ENCODE data around the gene ITGBL1. TPM values are rescaled to one million over a fixed set of nuclear protein-coding genes. Genes with fewer than 3 reads are reported as not detected.

Gene ITGBL1
- total and polyA plus RNA-seq, 7 donors = 0.16 to 15.0 (median 1.6) TPM; not detected in 1

- H3K9me3 ChIP-seq = no peaks in the 10 kb centered on the region
- H3K27ac ChIP-seq = no peak overlapping the region
- no peaks in the 10 kb centered on the region for H3K36me3 ChIP-seq
- no peak for TF ChIP-seq POLR2AphosphoS5 (IDR thresholded peaks at IDR 0.05)
- no peak for TF ChIP-seq CTCF (IDR thresholded peaks at IDR 0.05)
- no peak for TF ChIP-seq EP300 (IDR thresholded peaks at IDR 0.05)
- no peak for TF ChIP-seq POLR2A (IDR thresholded peaks at IDR 0.05)
- no peaks in the 10 kb centered on the region for H3K4me1 ChIP-seq
- no peak overlapping the region for H3K4me3 ChIP-seq
- intact Hi-C loops (cut with DNase I) = no loop called here
- 92 to 93% methylated on average over 1 of the region's 1 CpG for WGBS, 2 donors
- DNase-seq = no peak
- H3K27me3 ChIP-seq = no peaks in the 10 kb centered on the region
Measured at GRCh38 chr13:101645871-101646270, 193.4 kb downstream of the ITGBL1 start.

- DNase-seq = no peak
- Histone ChIP-seq H3K9me3 (no peaks in the 10 kb centered on the region), H3K36me3 (no peaks in the 10 kb centered on the region), H3K4me3 (no peak overlapping the region), H3K27ac (no peak overlapping the region), H3K27me3 (no peaks in the 10 kb centered on the region), H3K4me1 (no peaks in the 10 kb centered on the region)
- 84 to 87% methylated on average over 5 of the region's 5 CpGs for WGBS, 2 donors
- intact Hi-C loops (cut with DNase I) = no loop called here
- TF ChIP-seq CTCF (IDR thresholded peaks at IDR 0.05) (no peak), POLR2AphosphoS5 (IDR thresholded peaks at IDR 0.05) (no peak), POLR2A (IDR thresholded peaks at IDR 0.05) (no peak), EP300 (IDR thresholded peaks at IDR 0.05) (no peak)
Measured at GRCh38 chr13:101647760-101648159, 195.3 kb downstream of the ITGBL1 start.

GRCh38 chr13:101648766-101649487 lies 196.5 kb downstream of the ITGBL1 start:
- Histone ChIP-seq H3K27ac (peak overlapping the region in 1 of 4 donors; percentile 22), H3K4me1 (no peaks in the 10 kb centered on the region), H3K36me3 (no peaks in the 10 kb centered on the region), H3K27me3 (no peaks in the 10 kb centered on the region), H3K4me3 (no peak overlapping the region), H3K9me3 (no peaks in the 10 kb centered on the region)
- DNase-seq = no peak
- intact Hi-C loops (cut with DNase I) = no loop called here
- TF ChIP-seq CTCF (IDR thresholded peaks at IDR 0.05) (no peak), POLR2AphosphoS5 (IDR thresholded peaks at IDR 0.05) (no peak), EP300 (IDR thresholded peaks at IDR 0.05) (no peak)

GRCh38 chr13:101649488-101650126 lies 197.1 kb downstream of the ITGBL1 start:
- no peaks in the 10 kb centered on the region for H3K36me3 ChIP-seq
- TF ChIP-seq EP300 (IDR thresholded peaks at IDR 0.05) = no peak
- no peak for TF ChIP-seq POLR2A (IDR thresholded peaks at IDR 0.05)
- no peak for TF ChIP-seq POLR2AphosphoS5 (IDR thresholded peaks at IDR 0.05)
- H3K9me3 ChIP-seq = no peaks in the 10 kb centered on the region
- peak overlapping the region in 1 of 4 donors; percentile 22 for H3K27ac ChIP-seq
- no peaks in the 10 kb centered on the region for H3K4me1 ChIP-seq
- DNase-seq = no peak
- H3K4me3 ChIP-seq = no peak overlapping the region
- WGBS, 2 donors = 73 to 74% methylated on average over 4 of the region's 4 CpGs
- no peaks in the 10 kb centered on the region for H3K27me3 ChIP-seq
- intact Hi-C loops (cut with DNase I) = no loop called here

GRCh38 chr13:101654883-101655282 lies 202.4 kb downstream of the ITGBL1 start:
- no peaks in the 10 kb centered on the region for H3K27me3 ChIP-seq
- DNase-seq = no peak
- no peak for TF ChIP-seq POLR2AphosphoS5 (IDR thresholded peaks at IDR 0.05)
- TF ChIP-seq EP300 (IDR thresholded peaks at IDR 0.05) = no peak
- TF ChIP-seq POLR2A (IDR thresholded peaks at IDR 0.05) = no peak
- TF ChIP-seq CTCF (IDR thresholded peaks at IDR 0.05) = no peak
- intact Hi-C loops (cut with DNase I) = no loop called here
- H3K9me3 ChIP-seq = no peaks in the 10 kb centered on the region
- H3K4me1 ChIP-seq = no peaks in the 10 kb centered on the region
- 87 to 91% methylated on average over 4 of the region's 4 CpGs for WGBS, 2 donors
- H3K27ac ChIP-seq = no peak overlapping the region
- H3K4me3 ChIP-seq = no peak overlapping the region
- no peaks in the 10 kb centered on the region for H3K36me3 ChIP-seq

Data from sigmoid colon (tissue), 7 donors.